GM12878 (cell line): ENCODE results near the gene METRNL. TPM values are rescaled to one million over a fixed set of nuclear protein-coding genes. Genes with fewer than 3 reads are reported as not detected.

Source experiments
- ATAC-seq: fragments of 200-7000 bp; cut with Tn5 transposase; 3 replicates; pipeline ENCODE4 v1.9.1; 2020; ENCODE audit warnings: mild to moderate bottlenecking, moderate library complexity
- BruUV-seq: library from RNA; stranded (reverse); fragments of 400-500 nt; replicated peaks from 2 replicates; lab custom pipeline; 2021; lab: Mats Ljungman, UMichigan
- CTCF ChIA-PET: fragments of 300-600 bp; sonication (Branson Sonifier 250); formaldehyde crosslinking; extraction: SDS; loops from one replicate; lab custom pipeline; 2021; ENCODE audit warnings: inconsistent platforms; lab: Yijun Ruan, JAX
- POLR2A ChIA-PET: fragments of 350-600 bp; formaldehyde crosslinking; extraction: SDS; loops from one replicate; lab custom pipeline; 2021; ENCODE audit warnings: inconsistent platforms; lab: Charles Lee
- RAD21 ChIA-PET: fragments of 300-600 bp; sonication (Branson Sonifier 250); formaldehyde crosslinking; loops from one replicate; lab custom pipeline; 2023; ENCODE audit warnings: antibody characterized with exemption; ENCODE audit not compliant: unreplicated experiment; lab: Charles Lee
- SMC1A ChIA-PET: fragments of 300-600 bp; sonication (Branson Sonifier 250); formaldehyde crosslinking; loops from one replicate; lab custom pipeline; 2023; ENCODE audit not compliant: unreplicated experiment, uncharacterized antibody; lab: Charles Lee
- DNase-seq: peaks from one replicate; pipeline ENCODE4 v3.0.0-alpha.2; 2011; ENCODE audit warnings: low read depth, low spot score
- FAIRE-seq: peaks from 3 replicates; lab custom pipeline; 2011; peaks lifted over from hg19 to GRCh38; lab: Jason Lieb, UNC
- H2AFZ ChIP-seq: 2 replicates; pipeline ENCODE4 v1.6.0; 2011; ENCODE audit warnings: low read depth, low read length, control low read depth; ENCODE audit not compliant: control insufficient read depth
- H3K27ac ChIP-seq: 2 replicates; pipeline ENCODE4 v1.5.1; 2011; ENCODE audit warnings: control low read depth; ENCODE audit not compliant: control insufficient read depth, insufficient read depth
- H3K27me3 ChIP-seq, 2 experiments: replicated peaks in 1 of 2; 2 replicates each; pipeline versions ENCODE4 v1.6.0 to v1.6.1; 2011; ENCODE audit warnings: low read length in 1 of 2; ENCODE audit not compliant: control insufficient read depth in 2 of 2, insufficient read depth in 2 of 2
- H3K36me3 ChIP-seq, 2 experiments: 2 replicates each; pipeline ENCODE4 v1.5.1; 2011; ENCODE audit warnings: low read length in 1 of 2; ENCODE audit not compliant: control insufficient read depth in 2 of 2, insufficient read depth in 2 of 2
- H3K4me1 ChIP-seq: 2 replicates; pipeline ENCODE4 v1.6.1; 2011; ENCODE audit warnings: mild to moderate bottlenecking, low read length, moderate library complexity, mixed read lengths; ENCODE audit not compliant: control insufficient read depth, insufficient read depth
- H3K4me2 ChIP-seq: 2 replicates; pipeline ENCODE4 v1.6.0; 2011; ENCODE audit warnings: control low read depth; ENCODE audit not compliant: control insufficient read depth, insufficient read depth
- H3K4me3 ChIP-seq: fragments of 200-600 bp; sonication (generic); 2 replicates; pipeline ENCODE4 v1.5.1; 2016
- H3K79me2 ChIP-seq: 2 replicates; pipeline ENCODE4 v1.6.0; 2011; ENCODE audit warnings: low read length; ENCODE audit not compliant: control insufficient read depth, insufficient read depth
- H3K9ac ChIP-seq: 2 replicates; pipeline ENCODE4 v1.8.0; 2011; ENCODE audit warnings: low read length, control low read depth, mixed read lengths; ENCODE audit not compliant: control insufficient read depth, insufficient read depth
- H3K9me3 ChIP-seq: replicated peaks from 3 replicates; pipeline ENCODE4 v1.5.1; 2011; ENCODE audit warnings: mild to moderate bottlenecking, low read length; ENCODE audit not compliant: control insufficient read depth, insufficient read depth
- H4K20me1 ChIP-seq: 2 replicates; pipeline ENCODE4 v1.6.0; 2011; ENCODE audit not compliant: control insufficient read depth, insufficient read depth
- BHLHE40 ChIP-seq, 2 experiments: fragments of 450-650 bp in 1 of 2; IDR thresholded peaks; 2 replicates each; pipeline ENCODE4 v1.6.1; 2011 to 2017; ENCODE audit warnings: low read depth in 2 of 2, borderline replicate concordance in 1 of 2, improper control_type of control experiment in 1 of 2, low read length in 1 of 2, mild to moderate bottlenecking in 1 of 2
- GABPA ChIP-seq: IDR thresholded peaks from 2 replicates; pipeline ENCODE4 v1.6.1; 2014; ENCODE audit warnings: antibody characterized with exemption, low read depth, mild to moderate bottlenecking, inconsistent platforms
- HDAC2 ChIP-seq: fragments of 200-600 bp; sonication (generic); IDR thresholded peaks from 2 replicates; pipeline ENCODE4 v1.6.1; 2017
- KAT2A ChIP-seq: conservative IDR thresholded peaks from 2 replicates; pipeline ENCODE4 v1.6.1; 2011; ENCODE audit warnings: low read depth, low read length; ENCODE audit not compliant: control insufficient read depth
- POU2F2 ChIP-seq: IDR thresholded peaks from 3 replicates; pipeline ENCODE4 v1.6.1; 2011; ENCODE audit warnings: low read depth, mild to moderate bottlenecking, low read length, borderline replicate concordance
- RFX5 ChIP-seq: IDR thresholded peaks from 2 replicates; pipeline ENCODE4 v1.6.1; 2011; ENCODE audit warnings: low read depth, low read length, improper control_type of control experiment
- RUNX3 ChIP-seq: IDR thresholded peaks from 2 replicates; pipeline ENCODE4 v1.6.1; 2012; ENCODE audit warnings: low read length, inconsistent platforms
- SUZ12 ChIP-seq: fragments of 200-600 bp; sonication (generic); IDR thresholded peaks from one replicate; pipeline ENCODE4 v1.6.1; 2018; ENCODE audit warnings: antibody characterized with exemption, mild to moderate bottlenecking; ENCODE audit not compliant: unreplicated experiment
- TCF3 ChIP-seq: IDR thresholded peaks from 2 replicates; pipeline ENCODE4 v1.6.1; 2012; ENCODE audit warnings: low read depth, mild to moderate bottlenecking, low read length, borderline replicate concordance; ENCODE audit not compliant: insufficient read depth
- WRNIP1 ChIP-seq: IDR thresholded peaks from 2 replicates; pipeline ENCODE4 v1.6.1; 2011; ENCODE audit warnings: low read depth, low read length, improper control_type of control experiment, borderline replicate concordance
- ZBED1 ChIP-seq: IDR thresholded peaks from 2 replicates; pipeline ENCODE4 v1.6.1; 2016; ENCODE audit warnings: borderline replicate concordance
- WGBS: methylation state at CpG from one replicate; pipeline ENCODE4 v1.1.6; 2016; ENCODE audit warnings: low lambda C conversion rate; ENCODE audit not compliant: insufficient replicate concordance, insufficient coverage; ENCODE audit errors: missing lambda C conversion rate; 5-methylcytosine and 5-hydroxymethylcytosine counted together
- in situ Hi-C: fragments of 300-500 bp; cut with MboI; formaldehyde crosslinking; loops from 9 replicates; pipeline ENCODE4 v1.14.3; 2018; ENCODE audit warnings: mixed read lengths
- intact Hi-C: fragments of 100-400 bp; cut with micrococcal nuclease; formaldehyde crosslinking; loops from one replicate; pipeline ENCODE4 v1.14.2; 2022; ENCODE audit not compliant: unreplicated experiment
- polyA plus RNA-seq, 11 experiments: library from polyadenylated mRNA; depleted of rRNA in 4 of 11; unstranded in 6 of 11; stranded (reverse) in 5 of 11; fragments of >200 nt; fragmentation: Nextera tagmentation in 4 of 11; fragmentation: Illumina TruSeq in 1 of 11; extraction: Ambion mirVana in 4 of 11; extraction: Trizol in 1 of 11; gene quantifications; 1 replicate in 1 of 11; 2 replicates in 10 of 11; pipeline versions ENCODE4 v1.2.1 to v1.2.3, GENCODE V29; 2011 to 2016; ENCODE audit warnings: inconsistent platforms in 2 of 11, missing spikeins in 2 of 11, low read depth in 1 of 11
- total RNA-seq, 4 experiments: library from RNA; depleted of rRNA in 3 of 4; stranded (reverse); fragments of >200 nt in 3 of 4; fragmentation: Illumina TruSeq in 1 of 4; extraction: Trizol in 1 of 4; gene quantifications; 2 replicates each; pipeline versions ENCODE4 v1.2.1 to v1.2.3, GENCODE V29; 2013 to 2021
- TF ChIP-seq, protein P1 (sequence below): fragments of 450-650 bp; formaldehyde crosslinking; IDR thresholded peaks from 2 replicates; pipeline ENCODE4 v1.4.0; 2020; ENCODE audit warnings: mild to moderate bottlenecking, moderate library complexity
- TF ChIP-seq, protein P2 (sequence below): fragments of 450-650 bp; IDR thresholded peaks from 2 replicates; pipeline ENCODE4 v1.6.1; 2018; ENCODE audit warnings: borderline replicate concordance, mild to moderate bottlenecking; ENCODE audit not compliant: partially characterized antibody
- TF ChIP-seq, protein P3 (sequence below): fragments of 450-650 bp; IDR thresholded peaks from 2 replicates; pipeline ENCODE4 v1.6.1; 2017; ENCODE audit warnings: antibody characterized with exemption, mild to moderate bottlenecking, moderate library complexity
- TF ChIP-seq, protein P4 (sequence below): IDR thresholded peaks from 2 replicates; pipeline ENCODE4 v1.6.1; 2012; ENCODE audit warnings: low read length, inconsistent platforms

Gene METRNL
- total and polyA plus RNA-seq, 10 of the 15 experiments (the other 5 are each of a cell fraction or from before 2014, with no cell fraction given), result 0.05 to 3.7 (median 0.48) TPM; not detected in 2

DNA sequence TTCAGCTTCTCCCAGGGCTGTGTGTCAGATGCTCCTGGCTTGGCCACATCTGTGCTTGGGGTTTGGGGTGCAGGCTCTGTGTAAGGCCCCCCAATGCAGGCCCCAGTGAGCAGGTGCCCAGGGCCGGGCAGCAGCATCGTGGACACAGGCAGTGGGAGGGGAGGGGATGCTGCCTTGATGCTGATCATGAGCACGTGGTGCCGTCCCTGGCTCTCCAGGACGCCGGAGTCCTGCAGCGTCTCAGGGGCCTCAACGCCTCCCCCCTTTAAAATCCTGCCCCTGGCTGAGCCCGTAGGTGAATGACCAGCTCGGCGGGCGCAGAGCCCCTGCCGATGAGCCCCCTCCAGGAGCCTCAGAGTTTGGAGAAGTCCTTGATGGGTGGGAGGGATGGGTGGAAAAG lies 9.0 kb downstream of the METRNL start:
- ChIA-PET POLR2A (no interaction called here), CTCF (no interaction called here), SMC1A (no interaction called here), RAD21 (no interaction called here)
- Histone ChIP-seq H2AFZ (no peak overlapping the region), H3K27ac (no peak overlapping the region), H3K9ac (no peak overlapping the region), H3K36me3 (no peaks in the 10 kb centered on the region), H3K4me3 (no peak overlapping the region), H3K4me1 (no peaks in the 10 kb centered on the region), H3K4me2 (no peak overlapping the region), H3K27me3 (peaks cover 0 to under 1% of the 10 kb centered on the region in 2 experiments; a peak in 1 of 4 replicates), H3K79me2 (no peaks in the 10 kb centered on the region), H4K20me1 (no peaks in the 10 kb centered on the region), H3K9me3 (no peaks in the 10 kb centered on the region)
- WGBS, result 80% methylated on average over 13 of the region's 13 CpGs
- BruUV-seq, result no TSS peak
- intact Hi-C loops, result no loop called here
- no peak for FAIRE-seq
- in situ Hi-C loops, result no loop called here
- no peak for ATAC-seq
- no peak for DNase-seq
- TF ChIP-seq RFX5 (no peak), GABPA (no peak), BHLHE40 (IDR thresholded peaks at IDR 0.05; ENCODE audit: borderline replicate concordance in 1 of 2, low read depth in 2 of 2, low read length in 1 of 2) (no peak), SUZ12 (no peak), KAT2A (no peak), TCF3 (no peak), POU2F2 (no peak), ZBED1 (no peak), HDAC2 (no peak), WRNIP1 (no peak), RUNX3 (no peak)
- TF ChIP-seq, protein P1, sequence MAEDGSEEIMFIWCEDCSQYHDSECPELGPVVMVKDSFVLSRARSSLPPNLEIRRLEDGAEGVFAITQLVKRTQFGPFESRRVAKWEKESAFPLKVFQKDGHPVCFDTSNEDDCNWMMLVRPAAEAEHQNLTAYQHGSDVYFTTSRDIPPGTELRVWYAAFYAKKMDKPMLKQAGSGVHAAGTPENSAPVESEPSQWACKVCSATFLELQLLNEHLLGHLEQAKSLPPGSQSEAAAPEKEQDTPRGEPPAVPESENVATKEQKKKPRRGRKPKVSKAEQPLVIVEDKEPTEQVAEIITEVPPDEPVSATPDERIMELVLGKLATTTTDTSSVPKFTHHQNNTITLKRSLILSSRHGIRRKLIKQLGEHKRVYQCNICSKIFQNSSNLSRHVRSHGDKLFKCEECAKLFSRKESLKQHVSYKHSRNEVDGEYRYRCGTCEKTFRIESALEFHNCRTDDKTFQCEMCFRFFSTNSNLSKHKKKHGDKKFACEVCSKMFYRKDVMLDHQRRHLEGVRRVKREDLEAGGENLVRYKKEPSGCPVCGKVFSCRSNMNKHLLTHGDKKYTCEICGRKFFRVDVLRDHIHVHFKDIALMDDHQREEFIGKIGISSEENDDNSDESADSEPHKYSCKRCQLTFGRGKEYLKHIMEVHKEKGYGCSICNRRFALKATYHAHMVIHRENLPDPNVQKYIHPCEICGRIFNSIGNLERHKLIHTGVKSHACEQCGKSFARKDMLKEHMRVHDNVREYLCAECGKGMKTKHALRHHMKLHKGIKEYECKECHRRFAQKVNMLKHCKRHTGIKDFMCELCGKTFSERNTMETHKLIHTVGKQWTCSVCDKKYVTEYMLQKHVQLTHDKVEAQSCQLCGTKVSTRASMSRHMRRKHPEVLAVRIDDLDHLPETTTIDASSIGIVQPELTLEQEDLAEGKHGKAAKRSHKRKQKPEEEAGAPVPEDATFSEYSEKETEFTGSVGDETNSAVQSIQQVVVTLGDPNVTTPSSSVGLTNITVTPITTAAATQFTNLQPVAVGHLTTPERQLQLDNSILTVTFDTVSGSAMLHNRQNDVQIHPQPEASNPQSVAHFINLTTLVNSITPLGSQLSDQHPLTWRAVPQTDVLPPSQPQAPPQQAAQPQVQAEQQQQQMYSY (CRISPR knock-in tag), result no peak
- TF ChIP-seq, protein P2, sequence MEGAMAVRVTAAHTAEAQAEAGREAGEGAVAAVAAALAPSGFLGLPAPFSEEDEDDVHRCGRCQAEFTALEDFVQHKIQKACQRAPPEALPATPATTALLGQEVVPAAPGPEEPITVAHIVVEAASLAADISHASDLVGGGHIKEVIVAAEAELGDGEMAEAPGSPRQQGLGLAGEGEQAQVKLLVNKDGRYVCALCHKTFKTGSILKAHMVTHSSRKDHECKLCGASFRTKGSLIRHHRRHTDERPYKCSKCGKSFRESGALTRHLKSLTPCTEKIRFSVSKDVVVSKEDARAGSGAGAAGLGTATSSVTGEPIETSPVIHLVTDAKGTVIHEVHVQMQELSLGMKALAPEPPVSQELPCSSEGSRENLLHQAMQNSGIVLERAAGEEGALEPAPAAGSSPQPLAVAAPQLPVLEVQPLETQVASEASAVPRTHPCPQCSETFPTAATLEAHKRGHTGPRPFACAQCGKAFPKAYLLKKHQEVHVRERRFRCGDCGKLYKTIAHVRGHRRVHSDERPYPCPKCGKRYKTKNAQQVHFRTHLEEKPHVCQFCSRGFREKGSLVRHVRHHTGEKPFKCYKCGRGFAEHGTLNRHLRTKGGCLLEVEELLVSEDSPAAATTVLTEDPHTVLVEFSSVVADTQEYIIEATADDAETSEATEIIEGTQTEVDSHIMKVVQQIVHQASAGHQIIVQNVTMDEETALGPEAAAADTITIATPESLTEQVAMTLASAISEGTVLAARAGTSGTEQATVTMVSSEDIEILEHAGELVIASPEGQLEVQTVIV, result no peak
- TF ChIP-seq, protein P3, sequence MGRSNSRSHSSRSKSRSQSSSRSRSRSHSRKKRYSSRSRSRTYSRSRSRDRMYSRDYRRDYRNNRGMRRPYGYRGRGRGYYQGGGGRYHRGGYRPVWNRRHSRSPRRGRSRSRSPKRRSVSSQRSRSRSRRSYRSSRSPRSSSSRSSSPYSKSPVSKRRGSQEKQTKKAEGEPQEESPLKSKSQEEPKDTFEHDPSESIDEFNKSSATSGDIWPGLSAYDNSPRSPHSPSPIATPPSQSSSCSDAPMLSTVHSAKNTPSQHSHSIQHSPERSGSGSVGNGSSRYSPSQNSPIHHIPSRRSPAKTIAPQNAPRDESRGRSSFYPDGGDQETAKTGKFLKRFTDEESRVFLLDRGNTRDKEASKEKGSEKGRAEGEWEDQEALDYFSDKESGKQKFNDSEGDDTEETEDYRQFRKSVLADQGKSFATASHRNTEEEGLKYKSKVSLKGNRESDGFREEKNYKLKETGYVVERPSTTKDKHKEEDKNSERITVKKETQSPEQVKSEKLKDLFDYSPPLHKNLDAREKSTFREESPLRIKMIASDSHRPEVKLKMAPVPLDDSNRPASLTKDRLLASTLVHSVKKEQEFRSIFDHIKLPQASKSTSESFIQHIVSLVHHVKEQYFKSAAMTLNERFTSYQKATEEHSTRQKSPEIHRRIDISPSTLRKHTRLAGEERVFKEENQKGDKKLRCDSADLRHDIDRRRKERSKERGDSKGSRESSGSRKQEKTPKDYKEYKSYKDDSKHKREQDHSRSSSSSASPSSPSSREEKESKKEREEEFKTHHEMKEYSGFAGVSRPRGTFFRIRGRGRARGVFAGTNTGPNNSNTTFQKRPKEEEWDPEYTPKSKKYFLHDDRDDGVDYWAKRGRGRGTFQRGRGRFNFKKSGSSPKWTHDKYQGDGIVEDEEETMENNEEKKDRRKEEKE, result no peak
- TF ChIP-seq, protein P4, sequence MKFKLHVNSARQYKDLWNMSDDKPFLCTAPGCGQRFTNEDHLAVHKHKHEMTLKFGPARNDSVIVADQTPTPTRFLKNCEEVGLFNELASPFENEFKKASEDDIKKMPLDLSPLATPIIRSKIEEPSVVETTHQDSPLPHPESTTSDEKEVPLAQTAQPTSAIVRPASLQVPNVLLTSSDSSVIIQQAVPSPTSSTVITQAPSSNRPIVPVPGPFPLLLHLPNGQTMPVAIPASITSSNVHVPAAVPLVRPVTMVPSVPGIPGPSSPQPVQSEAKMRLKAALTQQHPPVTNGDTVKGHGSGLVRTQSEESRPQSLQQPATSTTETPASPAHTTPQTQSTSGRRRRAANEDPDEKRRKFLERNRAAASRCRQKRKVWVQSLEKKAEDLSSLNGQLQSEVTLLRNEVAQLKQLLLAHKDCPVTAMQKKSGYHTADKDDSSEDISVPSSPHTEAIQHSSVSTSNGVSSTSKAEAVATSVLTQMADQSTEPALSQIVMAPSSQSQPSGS, result no peak
